T-helper 1 cell treated with Interleukin-12 subunit alpha and Interleukin-12 subunit beta and Interleukin-4 antibody, amounts not matched to agents 30 ng/mL and 1 ng/mL, for 36 hours (primary cell): ENCODE data around the gene OR8B12. TPM values are rescaled to one million over a fixed set of nuclear protein-coding genes. Genes with fewer than 3 reads are reported as not detected.

Experiments
- intact Hi-C: fragments of 100-400 bp; cut with micrococcal nuclease; formaldehyde crosslinking; loops from one replicate; pipeline ENCODE4 v1.15.1; 2024
- total RNA-seq: library from RNA; stranded (reverse); gene quantifications from 2 replicates; pipeline ENCODE4 v1.2.3, GENCODE V29; 2022

Gene OR8B12
- not detected in 2 replicates for total RNA-seq

- intact Hi-C loops, result no loop called here
Observed at GRCh38 chr11:124543554-124543953, at the start of gene OR8B12. Gene OR8B12, minus strand, starts transcription at chr11:124543654. Its CDS starts 0 bp downstream, at chr11:124543654.

GRCh38 chr11:124592627-124593026 is 49.2 kb upstream of the OR8B12 start:
- intact Hi-C loops, result no loop called here

DNA sequence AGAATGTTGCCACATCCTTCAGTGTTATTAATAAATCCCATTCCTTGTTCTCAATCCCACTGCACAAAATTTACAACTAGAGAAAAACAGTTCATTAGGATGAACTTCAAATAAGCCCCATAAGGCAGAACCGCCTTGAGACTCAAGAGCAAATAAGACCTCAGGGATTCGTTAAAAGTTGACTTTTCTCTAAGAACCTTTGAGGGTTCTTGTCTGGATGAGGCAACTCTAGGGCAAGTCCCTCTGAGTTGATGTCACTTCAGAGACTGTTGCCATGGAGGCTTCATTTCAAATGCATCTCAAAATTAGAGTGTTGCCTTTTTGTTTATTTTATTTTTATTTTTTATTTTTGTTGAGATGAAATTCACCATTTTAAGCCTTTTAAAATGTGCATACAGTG is 48.0 kb upstream of the OR8B12 start:
- intact Hi-C loops, result no loop called here

DNA sequence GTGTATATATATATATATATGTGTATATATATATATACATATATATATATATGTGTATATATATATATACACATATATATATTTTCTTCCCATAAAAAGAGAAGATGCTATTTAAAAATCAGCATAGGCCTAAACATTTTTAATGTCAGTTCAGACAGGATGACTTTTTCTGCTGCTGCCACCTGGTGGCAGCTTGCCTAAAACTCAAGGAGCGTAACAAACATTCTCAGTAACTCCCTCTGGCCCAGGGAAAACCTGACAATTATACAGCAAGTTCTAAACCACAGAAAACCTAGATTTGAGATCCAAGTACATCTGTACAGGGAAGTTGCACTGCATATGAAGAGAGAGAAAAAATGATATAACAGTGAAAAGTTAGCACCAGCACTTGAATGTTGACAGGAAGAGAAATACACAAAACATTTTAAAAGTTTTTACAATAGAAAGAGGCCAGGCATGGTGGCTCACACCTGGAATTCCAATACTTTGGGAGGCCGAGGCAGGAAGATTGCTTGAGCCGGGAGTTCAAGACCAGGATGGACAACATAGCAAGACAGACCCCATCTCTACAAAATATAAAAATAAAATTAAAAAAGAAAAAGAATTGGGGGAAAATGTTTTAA is 42.9 kb upstream of the OR8B12 start:
- intact Hi-C loops, result loop anchor here (1.0 kb wide), 3 partner anchors 171 to 515 kb away; no protein-coding TSS in a partner anchor

DNA sequence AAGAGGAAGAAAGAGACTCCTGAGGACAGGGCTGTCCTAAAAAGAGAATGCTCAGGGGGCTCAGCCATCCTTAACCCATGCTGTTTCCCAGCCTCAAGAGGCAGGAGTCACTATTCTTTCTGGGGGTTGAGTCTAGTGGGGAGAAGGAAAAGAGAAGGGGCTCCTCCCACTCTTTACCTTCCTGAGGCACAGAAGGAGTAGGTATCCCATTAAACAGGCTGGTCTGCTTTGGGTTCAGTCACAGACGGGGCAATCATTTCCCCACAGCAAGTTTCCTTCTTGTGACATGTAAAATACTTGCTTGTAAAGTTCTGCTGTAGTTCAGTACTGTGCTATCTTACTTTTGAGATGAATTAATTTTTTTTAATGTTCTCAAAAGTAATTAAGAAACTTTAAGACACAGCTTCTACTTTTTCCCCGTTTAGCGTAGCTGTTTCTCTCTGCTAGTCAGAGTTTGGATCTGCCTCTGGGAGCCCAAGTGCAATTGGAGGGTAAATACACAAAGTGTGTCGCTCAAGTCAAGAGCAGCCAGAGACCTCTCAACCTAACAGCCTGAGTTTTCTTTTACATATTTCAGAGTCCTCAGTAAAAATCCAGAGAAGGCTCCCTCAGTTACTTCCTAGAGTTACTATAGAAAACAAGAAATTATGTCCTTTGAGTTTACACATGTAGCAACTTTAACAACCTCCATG is 41.4 kb upstream of the OR8B12 start:
- intact Hi-C loops, result no loop called here

DNA sequence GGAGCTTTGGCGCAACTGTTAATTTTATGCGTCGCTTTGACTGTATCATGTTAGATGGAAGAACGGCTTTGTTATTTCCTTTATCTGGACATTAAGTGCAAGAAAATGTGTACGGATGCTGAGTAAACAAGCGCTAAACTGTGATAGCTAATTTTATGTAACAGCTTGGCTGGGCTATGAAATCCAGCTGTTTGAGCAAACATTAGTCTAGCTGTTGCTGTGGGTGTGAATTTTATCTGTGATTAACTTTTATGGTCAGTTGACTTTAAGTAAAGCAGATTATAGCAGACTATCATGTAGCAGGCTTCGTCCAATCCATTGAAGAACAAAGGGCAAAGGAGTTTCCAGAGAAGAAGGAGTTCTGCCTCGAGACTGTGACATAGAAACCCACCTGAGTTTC is 40.3 kb upstream of the OR8B12 start:
- intact Hi-C loops, result no loop called here

GRCh38 chr11:124582565-124582964 is 39.1 kb upstream of the OR8B12 start:
- intact Hi-C loops, result no loop called here

- intact Hi-C loops, result no loop called here
Observed at GRCh38 chr11:124581817-124582216, 38.4 kb upstream of the OR8B12 start.

DNA sequence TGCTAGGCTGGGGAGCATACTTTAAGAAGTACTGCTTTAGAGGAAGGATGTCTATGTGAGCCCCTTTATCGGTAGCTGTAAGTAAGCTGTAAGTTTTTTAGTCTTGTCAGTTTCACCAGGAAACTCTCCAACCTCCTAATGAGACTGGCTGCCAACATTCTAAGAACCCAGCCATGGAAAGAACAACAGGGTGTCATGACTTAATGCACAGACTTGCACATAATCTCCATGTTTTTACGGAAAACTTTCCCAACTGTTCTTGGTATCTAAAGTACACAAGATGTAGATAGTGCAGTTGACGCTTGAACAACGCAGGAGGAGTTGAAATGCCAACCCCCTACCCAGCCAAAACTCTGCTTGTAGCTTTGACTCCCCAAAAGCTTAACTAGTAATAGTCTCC is 35.3 kb upstream of the OR8B12 start:
- intact Hi-C loops, result no loop called here

DNA sequence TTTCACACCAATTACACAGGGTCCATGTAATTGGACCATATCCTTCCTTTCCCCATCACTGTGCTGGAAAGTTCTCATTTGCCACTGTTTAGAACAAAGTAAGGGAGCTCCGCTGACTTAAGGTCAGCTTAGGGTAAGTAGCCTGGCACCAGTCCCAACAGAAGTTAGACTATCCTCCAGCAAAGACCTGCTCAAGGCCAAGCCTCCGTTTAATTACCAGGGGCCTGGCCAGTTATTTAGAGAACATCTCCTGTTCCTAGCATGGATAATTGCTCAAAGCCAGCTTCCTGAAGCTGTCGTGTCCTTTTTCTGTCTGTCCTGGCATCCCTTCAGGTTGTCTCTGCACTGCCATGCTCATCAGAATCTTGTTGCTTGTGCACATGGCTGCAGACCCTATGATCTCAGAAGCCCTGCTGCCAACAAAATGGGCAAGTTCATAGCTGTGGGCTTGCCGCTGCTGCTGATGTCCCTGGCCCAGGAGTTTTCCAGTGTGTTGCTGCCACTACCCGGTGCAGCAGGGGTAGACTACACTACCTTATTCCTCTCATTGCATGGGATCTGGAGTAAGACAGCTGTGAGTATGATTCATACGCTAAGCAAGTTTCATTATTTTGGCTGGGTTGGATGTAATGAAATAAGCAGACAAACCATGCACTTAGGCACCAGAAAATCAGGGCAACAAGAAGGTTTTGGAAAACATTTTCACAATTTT is 34.4 kb upstream of the OR8B12 start:
- intact Hi-C loops, result no loop called here

DNA sequence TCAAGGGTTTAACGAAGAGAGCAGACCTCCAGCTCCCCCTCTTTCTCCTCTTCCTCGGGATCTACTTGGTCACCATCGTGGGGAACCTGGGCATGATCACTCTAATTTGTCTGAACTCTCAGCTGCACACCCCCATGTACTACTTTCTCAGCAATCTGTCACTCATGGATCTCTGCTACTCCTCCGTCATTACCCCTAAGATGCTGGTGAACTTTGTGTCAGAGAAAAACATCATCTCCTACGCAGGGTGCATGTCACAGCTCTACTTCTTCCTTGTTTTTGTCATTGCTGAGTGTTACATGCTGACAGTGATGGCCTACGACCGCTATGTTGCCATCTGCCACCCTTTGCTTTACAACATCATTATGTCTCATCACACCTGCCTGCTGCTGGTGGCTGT is 26.7 kb upstream of the OR8B12 start:
- intact Hi-C loops, result no loop called here

DNA sequence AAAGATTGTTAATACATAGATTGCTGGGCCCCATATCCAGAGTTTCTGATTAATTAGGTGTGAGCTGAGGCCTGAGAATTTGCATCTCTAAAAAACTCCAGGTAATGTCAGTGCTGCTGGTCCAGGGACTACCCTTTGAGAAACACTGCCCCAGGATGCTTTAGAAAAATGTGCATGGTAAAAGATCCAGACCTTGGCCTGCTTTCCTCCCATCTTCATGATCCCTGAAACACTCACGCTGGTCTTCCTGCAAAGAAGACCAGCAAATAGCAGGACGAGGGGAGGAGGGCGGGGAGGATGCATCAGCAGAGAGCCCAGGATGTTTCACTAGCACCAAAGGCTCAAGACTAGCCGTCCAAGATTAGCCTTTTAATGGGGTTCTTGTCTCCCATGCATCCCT is 26.2 kb upstream of the OR8B12 start, which contains the start of gene OR8A1:
TSS of gene OR8A1 (plus strand) at position 301 of the 400 bp plus-strand sequence. CDS start 123 bp downstream, outside the sequence.
- intact Hi-C loops, result no loop called here

GRCh38 chr11:124556828-124557227 is 13.4 kb upstream of the OR8B12 start:
- intact Hi-C loops, result no loop called here

- intact Hi-C loops, result no loop called here
Observed at GRCh38 chr11:124551987-124552386, 8.5 kb upstream of the OR8B12 start.

- intact Hi-C loops, result no loop called here
Observed at GRCh38 chr11:124551189-124551588, 7.7 kb upstream of the OR8B12 start.

DNA sequence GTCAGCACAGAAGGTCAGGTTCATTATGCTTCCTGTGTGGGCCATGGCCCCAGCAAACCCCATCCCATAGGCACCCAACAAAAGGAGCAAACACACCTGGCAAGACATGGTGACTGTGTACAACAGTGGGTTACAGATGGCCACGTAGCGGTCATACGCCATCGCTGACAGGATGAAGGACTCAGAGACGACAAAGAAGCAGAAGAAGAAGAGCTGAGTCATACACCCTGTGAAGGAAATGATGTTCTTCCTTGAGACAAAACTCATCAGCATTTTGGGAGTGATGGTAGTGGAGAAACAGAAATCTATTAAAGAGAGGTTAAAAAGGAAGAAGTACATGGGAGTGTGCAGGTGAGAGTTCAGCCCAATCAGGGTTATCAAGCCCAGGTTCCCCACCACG is 309 bp downstream of the OR8B12 start:
- intact Hi-C loops, result no loop called here

DNA sequence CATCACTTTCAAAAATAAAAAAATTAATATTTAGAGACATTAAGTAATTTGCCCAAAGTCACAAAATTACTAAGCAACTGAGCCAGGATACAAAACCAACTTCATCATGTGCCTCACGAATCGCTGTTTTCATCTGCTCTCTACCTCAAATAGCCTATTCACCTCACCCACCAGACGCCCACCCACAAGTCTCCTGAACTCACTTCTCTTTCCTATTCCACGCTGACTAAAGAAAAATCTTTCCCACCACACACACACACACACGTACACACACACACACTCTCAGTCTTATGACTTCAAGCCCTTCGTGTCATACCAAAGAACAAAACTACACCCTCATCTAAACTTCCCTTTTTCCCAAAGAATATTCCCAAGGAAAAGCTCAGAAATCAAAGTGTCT is 2.2 kb downstream of the OR8B12 start:
- intact Hi-C loops, result no loop called here

- intact Hi-C loops, result no loop called here
Observed at GRCh38 chr11:124538019-124538418, 5.4 kb downstream of the OR8B12 start.

DNA sequence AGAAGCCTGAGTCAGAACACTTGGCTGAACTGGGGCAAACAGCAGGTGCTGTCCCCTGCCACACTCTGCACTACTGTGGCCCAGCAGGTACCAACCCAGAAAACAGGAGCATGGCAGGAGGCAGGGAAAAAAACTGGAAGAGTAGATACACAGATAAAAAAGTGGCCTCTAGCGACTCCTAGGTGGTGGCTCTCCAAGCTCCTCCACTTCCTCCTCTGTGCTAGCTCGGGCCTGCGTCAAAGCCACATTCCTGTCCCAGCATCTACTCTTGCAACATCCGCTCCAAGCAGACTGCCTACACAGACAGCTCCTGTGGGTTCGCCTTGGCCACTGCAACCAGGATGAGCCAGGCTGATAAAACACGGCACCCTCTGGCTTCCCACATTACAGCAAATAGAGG is 6.9 kb downstream of the OR8B12 start:
- intact Hi-C loops, result no loop called here

- intact Hi-C loops, result no loop called here
Observed at GRCh38 chr11:124535552-124536232, 7.8 kb downstream of the OR8B12 start.

GRCh38 chr11:124534051-124534450 is 9.4 kb downstream of the OR8B12 start:
- intact Hi-C loops, result no loop called here

- intact Hi-C loops, result no loop called here
Observed at GRCh38 chr11:124533626-124534025, 9.8 kb downstream of the OR8B12 start.
